HFFc6 (cell line): ENCODE measurements around the gene BRD3OS. TPM values are rescaled to one million over a fixed set of nuclear protein-coding genes. Genes with fewer than 3 reads are reported as not detected.

Source experiments
- DNase-seq: peaks from one replicate; pipeline ENCODE4 v3.0.0-alpha.2; 2018
- H3K27ac Mint-ChIP-seq: 2 replicates; pipeline ENCODE4 v1.8.0; 2020; ENCODE audit warnings: mild to moderate bottlenecking, mixed read lengths
- H3K27me3 Mint-ChIP-seq: 2 replicates; pipeline ENCODE4 v1.8.0; 2021; ENCODE audit warnings: mild to moderate bottlenecking, moderate library complexity, mixed read lengths; ENCODE audit not compliant: insufficient read depth
- H3K36me3 Mint-ChIP-seq: 2 replicates; pipeline ENCODE4 v1.8.0; 2021; ENCODE audit warnings: low read depth, mixed read lengths
- H3K4me1 Mint-ChIP-seq: 2 replicates; pipeline ENCODE4 v1.8.0; 2020; ENCODE audit warnings: low read depth, mixed read lengths
- H3K4me3 Mint-ChIP-seq: 2 replicates; pipeline ENCODE4 v1.8.0; 2020; ENCODE audit warnings: mild to moderate bottlenecking, moderate library complexity, mixed read lengths
- H3K9me3 Mint-ChIP-seq: 2 replicates; pipeline ENCODE4 v1.8.0; 2020; ENCODE audit warnings: mild to moderate bottlenecking, mixed read lengths
- total RNA-seq, 6 experiments: library from RNA; stranded (reverse); fragmentation: NEBNext Ultra II Directional; extraction: Animal tissue kit (Norgen Biotek cat#: 25700); gene quantifications; 2 replicates in 1 of 6; 3 replicates in 5 of 6; pipeline ENCODE4 v1.2.3, GENCODE V29; 2021
- TF ChIP-seq, protein P1 (sequence below): fragments of 200-600 bp; sonication (generic); IDR thresholded peaks from 2 replicates; pipeline ENCODE4 v1.5.0; 2021; ENCODE audit warnings: antibody characterized with exemption, mild to moderate bottlenecking

Gene BRD3OS
- total RNA-seq, 6 experiments from 2014 or later = 28.7 to 36.8 (median 31.1) TPM

DNA sequence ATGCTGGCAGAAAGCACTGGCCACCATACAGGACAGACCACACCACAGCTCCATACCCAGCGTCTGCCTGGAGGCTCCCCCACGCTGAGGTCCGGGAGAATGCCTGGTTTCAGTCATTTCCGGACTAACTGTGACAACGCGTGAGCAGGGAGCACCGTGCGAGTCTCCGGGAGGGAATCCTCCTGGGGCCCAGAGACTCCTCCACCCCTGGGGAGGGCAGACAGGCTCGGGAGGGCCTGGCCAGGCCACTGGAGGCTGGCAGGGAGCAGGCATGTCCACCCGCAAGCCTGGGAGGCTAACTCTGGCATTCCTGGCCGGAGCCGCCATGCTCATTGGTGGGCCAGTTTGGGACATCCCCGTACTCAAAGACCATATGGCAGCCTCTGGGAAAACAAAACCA is 6.5 kb downstream of the BRD3OS start:
- Mint-ChIP-seq H3K27ac (no peak overlapping the region), H3K9me3 (no peaks in the 10 kb centered on the region), H3K4me3 (no peak overlapping the region), H3K27me3 (peaks cover 2% of the 10 kb centered on the region; the same call in 1 of the 2 replicates), H3K36me3 (peaks cover 26% of the 10 kb centered on the region), H3K4me1 (peaks cover 3% of the 10 kb centered on the region; the same call in 1 of the 2 replicates)
- DNase-seq = no peak
- TF ChIP-seq, protein P1, sequence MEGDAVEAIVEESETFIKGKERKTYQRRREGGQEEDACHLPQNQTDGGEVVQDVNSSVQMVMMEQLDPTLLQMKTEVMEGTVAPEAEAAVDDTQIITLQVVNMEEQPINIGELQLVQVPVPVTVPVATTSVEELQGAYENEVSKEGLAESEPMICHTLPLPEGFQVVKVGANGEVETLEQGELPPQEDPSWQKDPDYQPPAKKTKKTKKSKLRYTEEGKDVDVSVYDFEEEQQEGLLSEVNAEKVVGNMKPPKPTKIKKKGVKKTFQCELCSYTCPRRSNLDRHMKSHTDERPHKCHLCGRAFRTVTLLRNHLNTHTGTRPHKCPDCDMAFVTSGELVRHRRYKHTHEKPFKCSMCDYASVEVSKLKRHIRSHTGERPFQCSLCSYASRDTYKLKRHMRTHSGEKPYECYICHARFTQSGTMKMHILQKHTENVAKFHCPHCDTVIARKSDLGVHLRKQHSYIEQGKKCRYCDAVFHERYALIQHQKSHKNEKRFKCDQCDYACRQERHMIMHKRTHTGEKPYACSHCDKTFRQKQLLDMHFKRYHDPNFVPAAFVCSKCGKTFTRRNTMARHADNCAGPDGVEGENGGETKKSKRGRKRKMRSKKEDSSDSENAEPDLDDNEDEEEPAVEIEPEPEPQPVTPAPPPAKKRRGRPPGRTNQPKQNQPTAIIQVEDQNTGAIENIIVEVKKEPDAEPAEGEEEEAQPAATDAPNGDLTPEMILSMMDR = no peak

DNA sequence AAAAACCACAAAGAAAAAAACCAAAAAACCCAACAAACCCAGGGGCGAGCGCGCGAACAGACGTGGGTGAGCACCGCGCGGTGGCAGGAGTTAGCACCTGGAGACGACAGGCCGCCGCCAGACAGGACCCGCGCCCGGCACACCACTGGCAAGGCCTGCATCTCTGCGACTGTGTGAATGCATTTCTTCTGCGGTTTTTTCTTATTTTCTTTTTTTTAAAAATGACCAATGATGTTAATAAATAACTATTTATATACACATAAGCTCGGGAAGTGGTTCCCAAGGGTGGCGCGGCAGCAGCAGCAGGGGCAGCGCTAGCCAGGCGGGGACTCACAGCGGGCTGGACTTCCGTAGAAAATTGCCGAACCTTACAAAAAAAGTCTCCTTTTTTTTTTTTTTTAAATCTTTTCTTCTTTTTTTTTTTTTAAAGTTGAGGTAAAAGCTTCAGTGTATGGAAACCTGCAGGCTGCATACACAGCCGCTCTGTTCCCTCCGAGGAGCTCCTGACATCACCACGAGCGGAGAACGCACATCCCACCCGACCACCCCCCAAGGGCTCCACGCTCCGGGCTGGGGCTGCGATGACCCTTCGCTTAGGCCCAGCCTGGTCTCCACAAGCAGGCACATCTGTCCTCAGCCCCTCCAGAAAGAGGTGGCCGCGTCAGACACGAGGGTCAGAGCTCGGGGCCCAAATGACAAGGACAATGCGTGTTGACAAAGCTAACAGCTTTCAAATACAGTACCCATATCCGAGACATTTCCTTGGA is 7.4 kb downstream of the BRD3OS start:
- no peaks in the 10 kb centered on the region for H3K4me1 Mint-ChIP-seq
- peaks cover 2% of the 10 kb centered on the region; the same call in 1 of the 2 replicates for H3K27me3 Mint-ChIP-seq
- H3K4me3 Mint-ChIP-seq = no peak overlapping the region
- H3K36me3 Mint-ChIP-seq = peaks cover 21% of the 10 kb centered on the region
- DNase-seq = no peak
- TF ChIP-seq, protein P1 = no peak
- H3K27ac Mint-ChIP-seq = no peak overlapping the region
- no peaks in the 10 kb centered on the region for H3K9me3 Mint-ChIP-seq

DNA sequence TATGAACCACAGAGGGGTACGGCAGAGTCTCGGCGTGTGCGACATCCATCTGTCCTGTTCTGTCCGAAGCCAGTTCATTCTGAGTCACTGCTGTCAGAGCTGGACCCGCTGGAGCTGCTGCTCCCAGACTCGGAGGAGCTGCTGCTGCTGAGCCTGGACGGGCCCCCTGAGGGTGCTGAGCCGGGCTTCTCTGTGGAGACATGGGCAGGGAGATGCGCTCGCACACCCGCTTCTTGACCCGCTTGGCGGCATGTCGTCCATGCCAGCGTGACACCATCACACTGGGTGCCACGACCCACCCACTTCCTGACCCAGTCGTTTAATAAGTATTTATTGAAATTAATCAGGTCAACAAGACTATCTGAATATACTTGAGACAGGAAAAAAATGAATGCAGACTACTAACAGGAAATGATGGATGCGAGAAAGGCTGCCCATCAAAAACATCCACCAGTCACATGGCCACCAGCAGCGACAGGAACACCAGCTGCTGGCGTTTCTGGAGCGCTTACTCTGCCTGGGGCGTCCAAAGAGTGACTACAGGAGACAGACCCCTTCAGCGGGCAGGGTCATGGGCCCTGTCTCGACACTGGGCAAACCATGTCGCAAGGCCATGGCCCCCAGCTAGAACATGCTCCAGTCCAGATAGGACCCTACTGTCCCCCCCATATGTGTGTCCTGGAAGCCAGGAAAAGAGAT is 8.4 kb downstream of the BRD3OS start:
- no peak overlapping the region for H3K27ac Mint-ChIP-seq
- H3K4me3 Mint-ChIP-seq = no peak overlapping the region
- H3K9me3 Mint-ChIP-seq = no peaks in the 10 kb centered on the region
- TF ChIP-seq, protein P1 = no peak
- peaks cover 15% of the 10 kb centered on the region for H3K36me3 Mint-ChIP-seq
- DNase-seq = no peak
- peaks cover 2% of the 10 kb centered on the region; the same call in 1 of the 2 replicates for H3K27me3 Mint-ChIP-seq
- H3K4me1 Mint-ChIP-seq = no peaks in the 10 kb centered on the region

DNA sequence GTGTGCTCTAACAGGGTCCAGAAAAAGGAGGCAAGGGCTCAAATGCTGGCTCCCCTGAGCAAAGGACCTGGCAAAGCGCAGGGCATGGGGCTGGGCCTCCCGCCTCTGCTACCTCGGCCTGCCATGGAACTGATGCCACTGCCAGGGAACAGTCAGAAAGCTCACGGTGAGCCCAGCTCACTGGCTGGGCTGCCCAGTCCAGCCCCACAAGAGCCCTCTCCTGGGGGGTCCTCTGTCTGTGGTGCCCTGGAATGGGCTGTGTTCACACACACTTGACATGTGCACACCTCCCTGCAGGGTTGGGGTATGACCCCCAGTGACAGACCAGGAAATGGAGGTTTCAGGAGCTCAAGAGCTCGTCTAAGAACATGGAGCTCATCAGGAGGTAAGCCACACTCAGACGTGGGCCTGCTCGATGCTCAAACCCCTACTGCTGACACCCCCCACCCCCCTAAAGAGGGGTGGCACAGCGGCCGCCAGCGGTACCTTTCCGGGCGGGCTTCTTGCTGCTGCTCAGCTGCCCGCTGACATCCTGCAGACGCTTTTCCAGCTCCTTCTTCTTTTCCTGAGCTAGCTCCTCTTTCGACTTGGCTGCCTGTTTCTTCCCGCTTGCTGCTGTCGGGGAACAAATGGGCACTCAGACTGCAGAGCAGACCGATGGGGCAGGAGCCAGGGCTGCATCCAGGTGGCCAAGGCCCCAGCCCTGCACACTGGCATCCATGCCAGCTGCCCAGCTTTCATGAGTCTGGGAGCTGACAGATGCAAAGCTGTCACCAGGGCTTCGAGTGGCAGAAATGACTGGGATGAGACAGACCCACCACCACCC is 9.1 kb downstream of the BRD3OS start:
- no peak for DNase-seq
- H3K4me1 Mint-ChIP-seq = no peaks in the 10 kb centered on the region
- no peak overlapping the region for H3K4me3 Mint-ChIP-seq
- no peak overlapping the region for H3K27ac Mint-ChIP-seq
- peaks cover 2% of the 10 kb centered on the region; the same call in 1 of the 2 replicates for H3K27me3 Mint-ChIP-seq
- no peaks in the 10 kb centered on the region for H3K9me3 Mint-ChIP-seq
- TF ChIP-seq, protein P1 = no peak
- H3K36me3 Mint-ChIP-seq = peaks cover 15% of the 10 kb centered on the region
